GM12878 (cell line): ENCODE measurements around the gene MCOLN2.

ENCODE experiments used
- BHLHE40 ChIP-seq, 2 experiments: fragments of 450-650 bp in 1 of 2; IDR thresholded peaks; 2 replicates each; pipeline ENCODE4 v1.6.1; 2011 to 2017; ENCODE audit warnings: low read depth in 2 of 2, borderline replicate concordance in 1 of 2, improper control_type of control experiment in 1 of 2, low read length in 1 of 2, mild to moderate bottlenecking in 1 of 2
- CTCF ChIP-seq, 3 experiments: IDR thresholded peaks in 2 of 3; conservative IDR thresholded peaks in 1 of 3; 2 replicates each; pipeline ENCODE4 v1.5.1; 2011; ENCODE audit warnings: low read depth in 3 of 3, low read length in 3 of 3, mild to moderate bottlenecking in 3 of 3, control low read depth in 2 of 3, moderate library complexity in 2 of 3, inconsistent platforms in 1 of 3, mixed read lengths in 1 of 3; ENCODE audit not compliant: control insufficient read depth in 2 of 3, insufficient read depth in 1 of 3; ENCODE audit errors: extremely low read depth in 1 of 3
- E2F4 ChIP-seq: IDR thresholded peaks from 2 replicates; pipeline ENCODE4 v1.6.1; 2012; ENCODE audit warnings: low read depth, low read length, improper control_type of control experiment
- ELK1 ChIP-seq: IDR thresholded peaks from 2 replicates; pipeline ENCODE4 v1.6.1; 2012; ENCODE audit warnings: low read depth, low read length, improper control_type of control experiment
- EP300 ChIP-seq, 2 experiments: fragments of 150-350 bp in 1 of 2; IDR thresholded peaks; 2 replicates each; pipeline ENCODE4 v1.6.1; 2011 to 2012; ENCODE audit warnings: low read depth in 2 of 2, low read length in 2 of 2, borderline replicate concordance in 1 of 2, improper control_type of control experiment in 1 of 2, inconsistent platforms in 1 of 2; ENCODE audit not compliant: control insufficient read depth in 1 of 2
- FOS ChIP-seq: IDR thresholded peaks from 3 replicates; pipeline ENCODE4 v1.6.1; 2011; ENCODE audit warnings: borderline replicate concordance; ENCODE audit not compliant: insufficient read length; ENCODE audit errors: extremely low read depth
- MYC ChIP-seq: IDR thresholded peaks from 2 replicates; pipeline ENCODE4 v1.6.1; 2011; ENCODE audit warnings: mild to moderate bottlenecking, low read length, moderate library complexity, inconsistent platforms; ENCODE audit not compliant: insufficient read depth, insufficient replicate concordance, insufficient read length, severe bottlenecking
- RBBP5 ChIP-seq: fragments of 200-600 bp; sonication (generic); conservative IDR thresholded peaks from 2 replicates; pipeline ENCODE4 v1.6.1; 2016
- RFX5 ChIP-seq: IDR thresholded peaks from 2 replicates; pipeline ENCODE4 v1.6.1; 2011; ENCODE audit warnings: low read depth, low read length, improper control_type of control experiment
- TCF7 ChIP-seq: IDR thresholded peaks from 2 replicates; pipeline ENCODE4 v1.6.1; 2014; ENCODE audit warnings: antibody characterized with exemption, borderline replicate concordance
- ZBTB33 ChIP-seq: fragments of 450-650 bp; IDR thresholded peaks from 2 replicates; pipeline ENCODE4 v1.6.1; 2017; ENCODE audit warnings: mild to moderate bottlenecking

- 0 out of 2 replicates have a peak, but pooled peaks have one; percentile 31 for TF ChIP-seq TCF7
- no peak; a peak in 1 of 4 replicates for TF ChIP-seq BHLHE40 (IDR thresholded peaks at IDR 0.05; ENCODE audit: borderline replicate concordance in 1 of 2, low read depth in 2 of 2, low read length in 1 of 2)
- TF ChIP-seq RBBP5 = no peak
- no peak for TF ChIP-seq E2F4
- TF ChIP-seq RFX5 = no peak
- TF ChIP-seq ELK1 = no peak
- peak; percentile 35 to 63; a peak in 3 of 4 replicates for TF ChIP-seq EP300 (IDR thresholded peaks at IDR 0.05; ENCODE audit: borderline replicate concordance in 1 of 2, control insufficient read depth in 1 of 2, low read depth in 2 of 2, low read length in 2 of 2)
- no peak for TF ChIP-seq CTCF (IDR thresholded peaks at IDR 0.05 in 2 of 3, conservative IDR thresholded peaks at IDR 0.05 in 1 of 3; ENCODE audit: control insufficient read depth in 2 of 3, extremely low read depth in 1 of 3, insufficient read depth in 1 of 3, low read depth in 3 of 3, low read length in 3 of 3)
- no peak for TF ChIP-seq MYC
- no peak for TF ChIP-seq FOS
- no peak for TF ChIP-seq ZBTB33
Measured at GRCh38 chr1:84995484-84996334, 1.2 kb downstream of the MCOLN2 start.
